Fibroblast of villous mesenchyme (primary cell): ENCODE measurements around the gene EGR4. TPM values are rescaled to one million over a fixed set of nuclear protein-coding genes. Genes with fewer than 3 reads are reported as not detected.

Source experiments
- DNase-seq: peaks from one replicate; pipeline ENCODE4 v3.0.0-alpha.2; 2010; ENCODE audit warnings: low read depth
- H3K4me3 ChIP-seq: 2 replicates; pipeline ENCODE4 v1.5.1; 2011; ENCODE audit warnings: low read depth, mild to moderate bottlenecking, low read length
- CTCF ChIP-seq: IDR thresholded peaks from 2 replicates; pipeline ENCODE4 v1.5.1; 2012; ENCODE audit warnings: low read depth, mild to moderate bottlenecking, low read length; ENCODE audit not compliant: insufficient read depth
- total RNA-seq: library from RNA; depleted of rRNA; stranded (reverse); fragments of >200 nt; gene quantifications from 2 replicates; pipeline ENCODE4 v1.2.3, GENCODE V29; 2012

EGR4 gene
- total RNA-seq, 1 donor, result not detected

- H3K4me3 ChIP-seq, result no peak overlapping the region
- no peak for DNase-seq
- TF ChIP-seq CTCF, result no peak
Measured at GRCh38 chr2:73268830-73269685, 24.3 kb downstream of the EGR4 start.

- DNase-seq, result no peak
- no peak overlapping the region for H3K4me3 ChIP-seq
- no peak for TF ChIP-seq CTCF
Measured at GRCh38 chr2:73268366-73268829, 24.9 kb downstream of the EGR4 start.

- no peak for TF ChIP-seq CTCF
- H3K4me3 ChIP-seq, result no peak overlapping the region
- no peak for DNase-seq
Measured at GRCh38 chr2:73267008-73267407, 26.3 kb downstream of the EGR4 start.

GRCh38 chr2:73266061-73266901 is 27.1 kb downstream of the EGR4 start:
- H3K4me3 ChIP-seq, result no peak overlapping the region
- peak; percentile 14 for DNase-seq
- TF ChIP-seq CTCF, result no peak

- TF ChIP-seq CTCF, result no peak
- no peak overlapping the region for H3K4me3 ChIP-seq
- no peak for DNase-seq
Measured at GRCh38 chr2:73265298-73266060, 27.9 kb downstream of the EGR4 start.

- TF ChIP-seq CTCF, result no peak
- no peak for DNase-seq
- H3K4me3 ChIP-seq, result no peak overlapping the region
Measured at GRCh38 chr2:73264783-73265182, 28.6 kb downstream of the EGR4 start.
